Measurements from ENCODE around the gene TMX3.

TMX3 gene

GRCh38 chr18:68727506-68727905, 12.6 kb upstream of the TMX3 start:
- no peak for TF ChIP-seq TAF1 (IDR thresholded peaks at IDR 0.05; ENCODE audit: low read depth)
- no peak for TF ChIP-seq CEBPB (IDR thresholded peaks at IDR 0.05)
- TF ChIP-seq EGR1 (IDR thresholded peaks at IDR 0.05), result no peak
- no peak for TF ChIP-seq RAD21 (IDR thresholded peaks at IDR 0.05; ENCODE audit: low read depth)
- TF ChIP-seq EP300 (IDR thresholded peaks at IDR 0.05; ENCODE audit: borderline replicate concordance), result no peak
- TF ChIP-seq MAX (IDR thresholded peaks at IDR 0.05), result no peak
- no peak for TF ChIP-seq TEAD4 (IDR thresholded peaks at IDR 0.05)
- TF ChIP-seq REST (IDR thresholded peaks at IDR 0.05; ENCODE audit: low read depth), result no peak
- no peak for TF ChIP-seq NFIC (IDR thresholded peaks at IDR 0.05)

GRCh38 chr18:68725346-68725745, 10.4 kb upstream of the TMX3 start:
- TF ChIP-seq FOXM1 (IDR thresholded peaks at IDR 0.05; ENCODE audit: borderline replicate concordance, low read depth) (no peak), TCF12 (IDR thresholded peaks at IDR 0.05; ENCODE audit: low read depth) (no peak), REST (IDR thresholded peaks at IDR 0.05; ENCODE audit: low read depth) (no peak), TAF1 (IDR thresholded peaks at IDR 0.05; ENCODE audit: low read depth) (no peak), EP300 (IDR thresholded peaks at IDR 0.05; ENCODE audit: borderline replicate concordance) (no peak), TEAD4 (IDR thresholded peaks at IDR 0.05) (no peak), RAD21 (IDR thresholded peaks at IDR 0.05; ENCODE audit: low read depth) (no peak), YY1 (IDR thresholded peaks at IDR 0.05; ENCODE audit: low read depth) (no peak), MAX (IDR thresholded peaks at IDR 0.05) (no peak), NFIC (IDR thresholded peaks at IDR 0.05) (no peak), USF1 (IDR thresholded peaks at IDR 0.05) (no peak), EGR1 (IDR thresholded peaks at IDR 0.05) (no peak)

DNA sequence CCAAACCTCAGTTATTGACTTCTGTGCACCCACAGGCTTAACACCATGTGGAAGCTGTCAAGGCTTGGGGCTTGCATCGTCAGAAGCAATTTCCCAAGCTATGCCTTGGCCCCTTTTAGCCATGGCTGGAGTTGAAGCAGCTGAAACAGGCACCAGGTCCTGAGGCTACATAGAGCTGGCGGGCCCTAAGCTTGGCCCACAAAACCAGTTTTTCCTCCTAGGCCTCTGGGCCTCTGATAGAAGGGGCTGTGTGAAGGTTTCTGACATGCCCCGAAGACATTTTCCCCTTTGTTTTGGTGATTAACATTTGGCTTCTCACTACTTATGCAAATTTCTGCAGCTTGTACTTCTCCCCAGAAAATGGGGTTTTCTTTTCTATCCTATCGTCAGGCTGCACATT, 9.1 kb upstream of the TMX3 start:
- TF ChIP-seq MAX (IDR thresholded peaks at IDR 0.05) (no peak), FOXM1 (IDR thresholded peaks at IDR 0.05; ENCODE audit: borderline replicate concordance, low read depth) (no peak), ZBTB7A (IDR thresholded peaks at IDR 0.05; ENCODE audit: low read depth) (no peak), TAF1 (IDR thresholded peaks at IDR 0.05; ENCODE audit: low read depth) (no peak), TCF12 (IDR thresholded peaks at IDR 0.05; ENCODE audit: low read depth) (no peak), EGR1 (IDR thresholded peaks at IDR 0.05) (no peak), CREB1 (IDR thresholded peaks at IDR 0.05; ENCODE audit: low read depth) (no peak), USF1 (IDR thresholded peaks at IDR 0.05) (no peak), CEBPB (IDR thresholded peaks at IDR 0.05) (no peak), EP300 (IDR thresholded peaks at IDR 0.05; ENCODE audit: borderline replicate concordance) (no peak), YY1 (IDR thresholded peaks at IDR 0.05; ENCODE audit: low read depth) (no peak), NFIC (IDR thresholded peaks at IDR 0.05) (no peak), REST (IDR thresholded peaks at IDR 0.05; ENCODE audit: low read depth) (no peak), TEAD4 (IDR thresholded peaks at IDR 0.05) (no peak)

DNA sequence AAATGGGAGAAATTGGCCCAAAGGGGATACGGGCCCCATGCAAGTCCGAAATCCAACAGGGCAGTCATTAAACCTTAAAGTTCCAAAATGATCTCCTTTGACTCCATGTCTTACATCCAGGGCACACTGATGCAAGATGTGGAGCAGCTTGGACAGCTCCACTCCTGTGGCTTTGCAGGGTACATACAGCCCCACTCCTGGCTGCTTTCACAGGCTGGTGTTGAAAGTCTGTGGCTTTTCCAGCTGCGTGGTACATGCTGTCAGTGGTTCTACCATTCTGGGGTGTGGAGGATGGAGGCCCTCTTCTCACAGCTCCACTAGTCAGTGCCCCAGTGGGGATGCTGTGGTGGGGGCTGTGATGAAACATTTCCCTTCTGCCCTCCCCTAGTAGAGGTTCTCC, 8.6 kb upstream of the TMX3 start:
- TF ChIP-seq MAX (IDR thresholded peaks at IDR 0.05), result no peak
- TF ChIP-seq CEBPB (IDR thresholded peaks at IDR 0.05), result no peak
- no peak for TF ChIP-seq CREB1 (IDR thresholded peaks at IDR 0.05; ENCODE audit: low read depth)
- no peak for TF ChIP-seq TEAD4 (IDR thresholded peaks at IDR 0.05)
- TF ChIP-seq REST (IDR thresholded peaks at IDR 0.05; ENCODE audit: low read depth), result no peak
- TF ChIP-seq NFIC (IDR thresholded peaks at IDR 0.05), result no peak
- no peak for TF ChIP-seq EP300 (IDR thresholded peaks at IDR 0.05; ENCODE audit: borderline replicate concordance)
- no peak for TF ChIP-seq USF1 (IDR thresholded peaks at IDR 0.05)
- TF ChIP-seq TAF1 (IDR thresholded peaks at IDR 0.05; ENCODE audit: low read depth), result no peak
- TF ChIP-seq ZBTB7A (IDR thresholded peaks at IDR 0.05; ENCODE audit: low read depth), result no peak
- no peak for TF ChIP-seq TCF12 (IDR thresholded peaks at IDR 0.05; ENCODE audit: low read depth)
- no peak for TF ChIP-seq EGR1 (IDR thresholded peaks at IDR 0.05)
- no peak for TF ChIP-seq YY1 (IDR thresholded peaks at IDR 0.05; ENCODE audit: low read depth)
- no peak for TF ChIP-seq RAD21 (IDR thresholded peaks at IDR 0.05; ENCODE audit: low read depth)
- TF ChIP-seq FOXM1 (IDR thresholded peaks at IDR 0.05; ENCODE audit: borderline replicate concordance, low read depth), result no peak

All from Ishikawa (cell line).